Hematopoietic multipotent progenitor cell treated with erythropoietin and hydrocortisone succinate and interleukin-3 and kit ligand, for 6 days (in vitro differentiated cells): ENCODE results near the gene ZCCHC24.
"Not testable (repeated sequence)": the region's sequence is repeated elsewhere in the genome, so short reads cannot be mapped to it uniquely, and the experiment has no call there.

Source experiments
- DNase-seq: peaks from one replicate; pipeline ENCODE4 v3.0.0-alpha.2; 2015

Gene ZCCHC24

GRCh38 chr10:79472449-79472848, 27.0 kb upstream of the ZCCHC24 start:
- no peak for DNase-seq

GRCh38 chr10:79471776-79472175, 26.4 kb upstream of the ZCCHC24 start:
- no peak for DNase-seq

GRCh38 chr10:79470096-79470495, 24.7 kb upstream of the ZCCHC24 start:
- DNase-seq: no peak

- no peak for DNase-seq
Measured at GRCh38 chr10:79468841-79469585, 23.6 kb upstream of the ZCCHC24 start.

GRCh38 chr10:79468015-79468560, 22.7 kb upstream of the ZCCHC24 start:
- DNase-seq: no peak

- no peak for DNase-seq
Measured at GRCh38 chr10:79465341-79465740, 19.9 kb upstream of the ZCCHC24 start.

- no peak for DNase-seq
Measured at GRCh38 chr10:79463578-79464496, 18.4 kb upstream of the ZCCHC24 start.

GRCh38 chr10:79460687-79461086, 15.3 kb upstream of the ZCCHC24 start:
- DNase-seq: no peak

- DNase-seq: no peak
Measured at GRCh38 chr10:79459243-79459642, 13.8 kb upstream of the ZCCHC24 start.

- no peak for DNase-seq
Measured at GRCh38 chr10:79458483-79458882, 13.1 kb upstream of the ZCCHC24 start.

- no peak for DNase-seq
Measured at GRCh38 chr10:79457256-79457785, 11.9 kb upstream of the ZCCHC24 start.

- no peak for DNase-seq
Measured at GRCh38 chr10:79454259-79454658, 8.8 kb upstream of the ZCCHC24 start.

- DNase-seq: no peak
Measured at GRCh38 chr10:79453392-79453791, 8.0 kb upstream of the ZCCHC24 start.

- no peak for DNase-seq
Measured at GRCh38 chr10:79452174-79452611, 6.8 kb upstream of the ZCCHC24 start.

GRCh38 chr10:79451046-79451699, 5.7 kb upstream of the ZCCHC24 start:
- no peak for DNase-seq

- no peak for DNase-seq
Measured at GRCh38 chr10:79449181-79450146, 4.0 kb upstream of the ZCCHC24 start.

- DNase-seq: no peak
Measured at GRCh38 chr10:79448732-79449049, 3.3 kb upstream of the ZCCHC24 start.

GRCh38 chr10:79447911-79448731, 2.7 kb upstream of the ZCCHC24 start:
- no peak for DNase-seq

- not testable (repeated sequence) for DNase-seq
Measured at GRCh38 chr10:79447249-79447648, 1.8 kb upstream of the ZCCHC24 start.

GRCh38 chr10:79446758-79447084, 1.3 kb upstream of the ZCCHC24 start:
- no peak for DNase-seq
